Measurements from ENCODE around the gene MFSD2B.
A peak's percentile ranks its signal among the peaks of the same experiment; 100 is the strongest.
"Not testable (repeated sequence)": the region's sequence is repeated elsewhere in the genome, so short reads cannot be mapped to it uniquely, and the experiment has no call there.

MFSD2B gene

GRCh38 chr2:24024996-24025663 lies 15.2 kb downstream of the MFSD2B start:
- H3K4me3 ChIP-seq (replicated peaks; ENCODE audit: low read depth, low read length), result no peak overlapping the region
- DNase-seq (ENCODE audit: extremely low read depth, low read depth), result no peak
- no peak for TF ChIP-seq CTCF (IDR thresholded peaks at IDR 0.05; ENCODE audit: low read depth, low read length, missing control alignments)

- H3K4me3 ChIP-seq (replicated peaks; ENCODE audit: low read depth, low read length), result no peak overlapping the region
- TF ChIP-seq CTCF (IDR thresholded peaks at IDR 0.05; ENCODE audit: low read depth, low read length, missing control alignments), result no peak
- DNase-seq (ENCODE audit: extremely low read depth, low read depth), result no peak
Measured at GRCh38 chr2:24026233-24026632, 16.3 kb downstream of the MFSD2B start.

- no peak overlapping the region for H3K4me3 ChIP-seq (replicated peaks; ENCODE audit: low read depth, low read length)
- TF ChIP-seq CTCF (IDR thresholded peaks at IDR 0.05; ENCODE audit: low read depth, low read length, missing control alignments), result no peak
- no peak for DNase-seq (ENCODE audit: extremely low read depth, low read depth)
Measured at GRCh38 chr2:24038786-24039499, 29.1 kb downstream of the MFSD2B start.

GRCh38 chr2:24040511-24040910 lies 30.6 kb downstream of the MFSD2B start:
- DNase-seq (ENCODE audit: extremely low read depth, low read depth), result no peak
- no peak for TF ChIP-seq CTCF (IDR thresholded peaks at IDR 0.05; ENCODE audit: low read depth, low read length, missing control alignments)

GRCh38 chr2:24043133-24043532 lies 33.2 kb downstream of the MFSD2B start:
- H3K4me3 ChIP-seq (replicated peaks; ENCODE audit: low read depth, low read length); DNase-seq (ENCODE audit: extremely low read depth, low read depth): not testable (repeated sequence)

More at GRCh38 chr2:24040511-24040910, 30.6 kb downstream of the MFSD2B start:
- H3K4me3 ChIP-seq (replicated peaks; ENCODE audit: low read depth, low read length), result no peak overlapping the region

GRCh38 chr2:24045511-24046508 lies 35.9 kb downstream of the MFSD2B start:
- H3K4me3 ChIP-seq (replicated peaks; ENCODE audit: low read depth, low read length), result peak overlapping the region; percentile 90
- TF ChIP-seq CTCF (IDR thresholded peaks at IDR 0.05; ENCODE audit: low read depth, low read length, missing control alignments), result no peak

GRCh38 chr2:24046599-24046929 lies 36.7 kb downstream of the MFSD2B start:
- DNase-seq (ENCODE audit: extremely low read depth, low read depth), result no peak
- H3K4me3 ChIP-seq (replicated peaks; ENCODE audit: low read depth, low read length), result peak overlapping the region; percentile 90
- no peak for TF ChIP-seq CTCF (IDR thresholded peaks at IDR 0.05; ENCODE audit: low read depth, low read length, missing control alignments)

More at GRCh38 chr2:24045511-24046508, 35.9 kb downstream of the MFSD2B start:
- DNase-seq (ENCODE audit: extremely low read depth, low read depth), result no peak
